ENCODE measurements around the gene QSOX1. TPM values are rescaled to one million over a fixed set of nuclear protein-coding genes. Genes with fewer than 3 reads are reported as not detected.

QSOX1 gene
- total RNA-seq, 1 experiment from 2014 or later, result 69.0 TPM

DNA sequence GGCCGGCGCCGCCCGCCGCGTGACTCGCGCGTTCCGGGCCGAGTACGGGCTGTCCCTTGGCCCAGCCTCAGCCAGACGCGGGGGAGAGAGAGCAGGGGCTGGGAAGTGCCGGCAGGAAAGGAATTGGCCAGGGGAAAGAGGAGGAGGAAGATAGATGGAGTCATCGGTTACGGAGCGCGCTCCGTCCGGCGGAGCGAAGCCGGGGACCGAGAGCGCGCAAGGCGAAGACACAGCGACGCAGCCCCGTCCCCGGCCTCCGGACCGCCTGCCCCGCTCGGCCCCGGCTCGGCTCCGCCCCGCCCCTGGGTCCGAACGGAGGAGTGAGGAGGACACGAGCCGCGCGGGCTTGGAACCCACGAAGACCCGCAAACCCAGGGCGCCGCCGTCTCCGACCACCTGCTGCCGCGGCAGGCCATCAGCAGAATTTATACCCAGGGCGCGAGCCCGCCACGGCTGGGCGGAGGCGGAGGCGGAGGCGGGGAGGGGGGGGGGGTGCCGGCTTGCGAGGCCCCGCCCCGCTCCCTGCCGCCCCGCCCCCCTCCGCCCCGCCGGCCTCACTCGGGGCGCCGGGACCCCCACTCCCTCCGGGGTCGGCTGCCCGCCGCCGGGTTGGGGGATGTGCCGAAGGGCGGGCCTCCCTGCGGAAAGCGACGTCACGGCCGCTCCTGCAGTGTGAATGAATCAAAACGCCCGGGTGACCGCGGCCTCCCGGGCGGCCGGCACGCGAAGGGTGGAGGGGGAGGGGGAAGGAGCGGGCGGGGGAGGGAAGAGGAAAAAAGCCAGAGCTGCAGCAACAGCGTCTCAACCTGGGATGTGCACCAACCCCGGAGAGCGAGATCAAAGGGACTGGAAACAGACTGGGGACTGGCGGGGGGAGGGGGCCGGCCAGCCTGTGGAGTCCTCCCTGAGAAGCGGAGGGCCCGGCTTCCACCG is 75.1 kb downstream of the QSOX1 start, which contains the start of gene LHX4:
Gene LHX4 (plus strand): TSS at position 782 of the 933 bp plus-strand sequence. CDS start 266 bp downstream, outside the sequence.
- no peaks in the 10 kb centered on the region for H3K9me3 ChIP-seq (ENCODE audit: low read depth, low read length, poor library complexity, severe bottlenecking)
- peak within 1 kb of the TSS; percentile 50 for H3K4me3 ChIP-seq (ENCODE audit: low read depth, low read length, poor library complexity, severe bottlenecking)
- H3K27me3 ChIP-seq (replicated peaks; ENCODE audit: insufficient read depth, low read depth, low read length, poor library complexity), result peaks cover 94% of the 10 kb centered on the region
- no TSS peak for BruUV-seq (replicated peaks)
- peak; percentile 53 for DNase-seq (ENCODE audit: low spot score)
- H3K27ac ChIP-seq (ENCODE audit: low read depth, low read length, poor library complexity, severe bottlenecking), result no peak within 1 kb of the TSS
- H3K4me1 ChIP-seq (ENCODE audit: insufficient read depth, low read length, poor library complexity, severe bottlenecking), result peaks cover 13% of the 10 kb centered on the region
- no peaks in the 10 kb centered on the region for H3K36me3 ChIP-seq (ENCODE audit: insufficient read depth, low read length, poor library complexity, severe bottlenecking)
- TF ChIP-seq EZH2 (IDR thresholded peaks at IDR 0.05; ENCODE audit: borderline replicate concordance, low read depth, low read length, poor library complexity, severe bottlenecking) (peak; percentile 93), CTCF (conservative IDR thresholded peaks at IDR 0.05; ENCODE audit: low read depth, low read length) (no peak)
- intact Hi-C loops (cut with micrococcal nuclease; ENCODE audit: unreplicated experiment), result no loop called here
- ChIA-PET POLR2A (ENCODE audit: low non-redundant PET) (interaction anchor here (0.6 kb wide), 1 partner anchor 559 kb away, joined by 5 read pairs; no protein-coding TSS in a partner anchor), CTCF (interaction anchor here (0.6 kb wide), 1 partner anchor 124 kb away, joined by 5 read pairs; no protein-coding TSS in a partner anchor)

GRCh38 chr1:180230416-180230790 is 75.7 kb downstream of the QSOX1 start:
- no peak for DNase-seq (ENCODE audit: low spot score)
- POLR2A ChIA-PET (ENCODE audit: low non-redundant PET), result interaction anchor here (0.6 kb wide), 1 partner anchor 560 kb away, joined by 5 read pairs; no protein-coding TSS in a partner anchor
- H3K27me3 ChIP-seq (replicated peaks; ENCODE audit: insufficient read depth, low read depth, low read length, poor library complexity), result peaks cover 94% of the 10 kb centered on the region

More at GRCh38 chr1:180230416-180230790, 75.7 kb downstream of the QSOX1 start:
- Histone ChIP-seq H3K4me3 (ENCODE audit: low read depth, low read length, poor library complexity, severe bottlenecking) (peak overlapping the region; percentile 50), H3K4me1 (ENCODE audit: insufficient read depth, low read length, poor library complexity, severe bottlenecking) (peaks cover 13% of the 10 kb centered on the region), H3K36me3 (ENCODE audit: insufficient read depth, low read length, poor library complexity, severe bottlenecking) (no peaks in the 10 kb centered on the region), H3K9me3 (ENCODE audit: low read depth, low read length, poor library complexity, severe bottlenecking) (no peaks in the 10 kb centered on the region), H3K27ac (ENCODE audit: low read depth, low read length, poor library complexity, severe bottlenecking) (no peak overlapping the region)
- no peak for TF ChIP-seq EZH2 (IDR thresholded peaks at IDR 0.05; ENCODE audit: borderline replicate concordance, low read depth, low read length, poor library complexity, severe bottlenecking)
- TF ChIP-seq CTCF (conservative IDR thresholded peaks at IDR 0.05; ENCODE audit: low read depth, low read length), result no peak
- intact Hi-C loops (cut with micrococcal nuclease; ENCODE audit: unreplicated experiment), result no loop called here
- BruUV-seq (replicated peaks), result no TSS peak
- CTCF ChIA-PET, result interaction anchor here (0.6 to 0.9 kb wide), 2 partner anchors 49 to 123 kb away, joined by 3 to 5 read pairs; no protein-coding TSS in a partner anchor
